Measurements from ENCODE around the gene ARV1.

Gene ARV1

GRCh38 chr1:230978491-230979388, at the start of gene ARV1, which contains the start of gene TTC13:
TSS of gene ARV1 (plus strand) at chr1:230979094. CDS start at chr1:230979106, 12 bp downstream.
TSS of gene TTC13 (minus strand) at chr1:230978861. CDS start at chr1:230978830, 31 bp downstream.
- peak; percentile 94 for DNase-seq (ENCODE audit: low read depth)

- DNase-seq (ENCODE audit: low read depth): no peak
Observed at GRCh38 chr1:230930986-230931385, 47.9 kb upstream of the ARV1 start.

- no peak for DNase-seq (ENCODE audit: low read depth)
Observed at GRCh38 chr1:230935852-230936251, 43.0 kb upstream of the ARV1 start.

- no peak for DNase-seq (ENCODE audit: low read depth)
Observed at GRCh38 chr1:230936475-230936874, 42.4 kb upstream of the ARV1 start.

- DNase-seq (ENCODE audit: low read depth): no peak
Observed at GRCh38 chr1:230937371-230937770, 41.5 kb upstream of the ARV1 start.

GRCh38 chr1:230938924-230939368, 39.9 kb upstream of the ARV1 start:
- no peak for DNase-seq (ENCODE audit: low read depth)

- no peak for DNase-seq (ENCODE audit: low read depth)
Observed at GRCh38 chr1:230939806-230940489, 38.9 kb upstream of the ARV1 start.

GRCh38 chr1:230940848-230941247, 38.0 kb upstream of the ARV1 start:
- DNase-seq (ENCODE audit: low read depth): no peak

- DNase-seq (ENCODE audit: low read depth): no peak
Observed at GRCh38 chr1:230943048-230943593, 35.8 kb upstream of the ARV1 start.

GRCh38 chr1:230948301-230948700, 30.6 kb upstream of the ARV1 start:
- no peak for DNase-seq (ENCODE audit: low read depth)

GRCh38 chr1:230948903-230949302, 30.0 kb upstream of the ARV1 start:
- DNase-seq (ENCODE audit: low read depth): no peak

- DNase-seq (ENCODE audit: low read depth): no peak
Observed at GRCh38 chr1:230950404-230950803, 28.5 kb upstream of the ARV1 start.

- DNase-seq (ENCODE audit: low read depth): no peak
Observed at GRCh38 chr1:230957580-230957989, 21.3 kb upstream of the ARV1 start.

GRCh38 chr1:230958370-230958769, 20.5 kb upstream of the ARV1 start:
- DNase-seq (ENCODE audit: low read depth): no peak

- no peak for DNase-seq (ENCODE audit: low read depth)
Observed at GRCh38 chr1:230964896-230965295, 14.0 kb upstream of the ARV1 start.

- DNase-seq (ENCODE audit: low read depth): no peak
Observed at GRCh38 chr1:230965535-230965934, 13.4 kb upstream of the ARV1 start.

- DNase-seq (ENCODE audit: low read depth): no peak
Observed at GRCh38 chr1:230966358-230966873, 12.5 kb upstream of the ARV1 start.

GRCh38 chr1:230970432-230970831, 8.5 kb upstream of the ARV1 start:
- DNase-seq (ENCODE audit: low read depth): no peak

- no peak for DNase-seq (ENCODE audit: low read depth)
Observed at GRCh38 chr1:230971771-230972170, 7.1 kb upstream of the ARV1 start.

- DNase-seq (ENCODE audit: low read depth): peak; percentile 15
Observed at GRCh38 chr1:230972855-230973271, 6.0 kb upstream of the ARV1 start.

- no peak for DNase-seq (ENCODE audit: low read depth)
Observed at GRCh38 chr1:230975636-230976035, 3.3 kb upstream of the ARV1 start.

- no peak for DNase-seq (ENCODE audit: low read depth)
Observed at GRCh38 chr1:230976360-230976759, 2.5 kb upstream of the ARV1 start.

All from activated T-helper 9 cell treated with anti-CD3 and anti-CD28 coated beads, Interleukin-2, amount 50 U/mL, for 16 hours (primary cell).